Epithelial cell of proximal tubule (primary cell): ENCODE results near the gene PTBP1. TPM values are rescaled to one million over a fixed set of nuclear protein-coding genes. Genes with fewer than 3 reads are reported as not detected.
"Not testable (repeated sequence)": the region's sequence is repeated elsewhere in the genome, so short reads cannot be mapped to it uniquely, and the experiment has no call there.

ENCODE experiments used
- DNase-seq: peaks from one replicate; pipeline ENCODE4 v3.0.0-alpha.2; 2011; ENCODE audit warnings: low read depth
- H3K4me3 ChIP-seq: 2 replicates; pipeline ENCODE4 v1.5.1; 2011; ENCODE audit warnings: low read depth, mild to moderate bottlenecking, low read length
- CTCF ChIP-seq: conservative IDR thresholded peaks from 2 replicates; pipeline ENCODE4 v1.5.1; 2012; ENCODE audit warnings: low read depth, mild to moderate bottlenecking, low read length
- total RNA-seq: library from RNA; depleted of rRNA; stranded (reverse); fragments of >200 nt; gene quantifications from 2 replicates; pipeline ENCODE4 v1.2.3, GENCODE V29; 2015

PTBP1 gene
- total RNA-seq, 1 donor from 2014 or later, result 186 TPM

DNA sequence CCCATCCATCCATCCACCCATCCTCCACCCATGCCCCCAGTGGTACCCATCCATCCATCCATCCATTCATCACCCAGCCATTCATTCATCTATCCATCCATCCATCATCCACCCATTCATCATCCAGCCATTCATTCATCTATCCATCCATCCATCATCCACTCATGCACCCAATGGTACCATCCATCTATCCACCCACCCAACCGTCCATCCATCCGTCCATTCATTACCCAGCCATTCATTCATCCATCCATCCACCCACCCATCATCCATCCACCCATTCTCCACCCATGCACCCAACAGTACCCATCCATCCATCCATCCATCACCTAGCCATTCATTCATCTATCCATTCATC lies 19.2 kb downstream of the PTBP1 start:
- TF ChIP-seq CTCF, result no peak
- no peak for DNase-seq
- H3K4me3 ChIP-seq, result no peak overlapping the region

DNA sequence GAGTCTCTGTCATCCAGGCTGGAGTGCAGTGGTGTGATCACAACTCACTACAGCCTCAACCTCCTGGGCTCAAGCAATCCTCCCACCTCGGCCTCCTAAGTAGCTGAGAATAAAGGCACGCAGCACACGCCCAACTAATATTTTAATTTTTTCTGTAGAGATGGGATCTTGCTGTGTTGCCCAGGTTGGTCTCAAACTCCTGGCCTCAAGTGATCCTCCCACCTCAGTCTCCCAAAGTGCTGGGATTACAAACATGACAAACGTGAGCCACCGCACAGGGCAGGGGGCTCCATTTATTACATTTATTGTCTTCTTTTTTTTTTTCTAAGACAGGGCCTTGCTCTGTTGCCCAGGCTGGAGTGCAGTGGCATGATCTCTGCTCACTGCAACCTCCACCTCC lies 23.0 kb downstream of the PTBP1 start:
- not testable (repeated sequence) for H3K4me3 ChIP-seq, DNase-seq

GRCh38 chr19:821231-821824 lies 24.1 kb downstream of the PTBP1 start:
- DNase-seq, result no peak
- TF ChIP-seq CTCF, result no peak
- H3K4me3 ChIP-seq, result no peak overlapping the region

- DNase-seq, result no peak
- H3K4me3 ChIP-seq, result no peak within 1 kb of the TSS
- no peak for TF ChIP-seq CTCF
These were observed 24.7 kb downstream of the PTBP1 start, which contains the start of gene PLPPR3 for GRCh38 chr19:821825-822503. Gene PLPPR3 (minus strand): TSS chr19:821955. CDS start chr19:821559, 396 bp downstream.

DNA sequence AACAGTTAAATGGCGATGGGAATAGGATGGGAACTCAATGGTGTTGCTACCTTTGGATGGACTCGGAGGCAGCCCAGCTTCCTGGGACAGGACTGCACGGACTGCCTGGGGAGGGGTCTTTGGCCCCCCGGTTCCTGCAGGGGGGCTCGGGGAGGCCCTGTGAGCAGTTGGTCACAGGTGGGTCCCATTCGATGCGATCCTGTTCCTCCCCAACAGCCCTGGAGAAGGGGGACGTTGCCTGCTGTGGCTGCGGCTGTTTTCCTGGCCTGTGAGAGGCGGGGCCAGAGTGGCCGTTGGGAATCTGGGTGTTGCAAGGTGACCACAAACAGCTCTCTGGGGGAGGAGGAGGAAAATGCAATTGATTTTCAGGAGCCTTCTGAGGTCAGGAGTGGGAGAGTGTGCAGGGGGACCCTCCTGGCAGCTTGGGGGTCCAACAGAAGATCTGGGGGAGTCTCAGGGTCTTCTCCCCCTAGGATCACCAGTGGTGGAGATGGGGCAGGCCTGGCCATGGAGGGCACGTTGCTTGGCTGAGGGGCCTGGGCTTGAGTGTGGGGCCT lies 26.4 kb downstream of the PTBP1 start:
- TF ChIP-seq CTCF, result no peak
- no peak for DNase-seq
- H3K4me3 ChIP-seq, result no peak overlapping the region

GRCh38 chr19:824885-825284 lies 27.6 kb downstream of the PTBP1 start:
- no peak for DNase-seq
- no peak for TF ChIP-seq CTCF

GRCh38 chr19:825897-826644 lies 28.8 kb downstream of the PTBP1 start:
- no peak overlapping the region for H3K4me3 ChIP-seq
- no peak for DNase-seq
- no peak for TF ChIP-seq CTCF

More at GRCh38 chr19:824885-825284, 27.6 kb downstream of the PTBP1 start:
- no peak overlapping the region for H3K4me3 ChIP-seq
